Neural progenitor cell (in vitro differentiated cells): Measurements from ENCODE around the gene RASGRF2.

Experiments
- EZH2 ChIP-seq: fragments of 200-600 bp; sonication (generic); IDR thresholded peaks from 2 replicates; pipeline ENCODE4 v1.6.1; 2017; ENCODE audit warnings: antibody characterized with exemption, mild to moderate bottlenecking, moderate library complexity
- TF ChIP-seq, protein P1 (sequence below): fragments of 200-600 bp; sonication (generic); IDR thresholded peaks from 2 replicates; pipeline ENCODE4 v1.5.1; 2017; ENCODE audit warnings: antibody characterized with exemption, mild to moderate bottlenecking

DNA sequence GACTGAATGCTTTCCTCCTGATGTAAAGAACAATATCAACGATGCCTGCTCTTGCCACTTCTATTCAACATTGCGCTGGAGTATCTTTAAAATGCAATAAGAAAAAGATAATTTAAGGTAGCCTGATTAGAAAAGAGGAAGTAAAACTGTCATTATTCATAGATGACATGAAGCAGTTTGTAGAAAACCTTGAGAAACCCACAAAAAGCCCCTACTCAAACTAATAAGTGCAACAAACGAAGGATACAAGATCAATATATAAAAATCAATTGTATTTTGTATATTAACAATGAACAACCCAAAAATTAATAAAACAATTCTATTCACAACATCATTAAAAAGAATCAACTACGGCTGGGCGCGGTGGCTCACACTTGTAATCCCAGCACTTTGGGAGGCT is 196.6 kb downstream of the RASGRF2 start:
- TF ChIP-seq, protein P1, sequence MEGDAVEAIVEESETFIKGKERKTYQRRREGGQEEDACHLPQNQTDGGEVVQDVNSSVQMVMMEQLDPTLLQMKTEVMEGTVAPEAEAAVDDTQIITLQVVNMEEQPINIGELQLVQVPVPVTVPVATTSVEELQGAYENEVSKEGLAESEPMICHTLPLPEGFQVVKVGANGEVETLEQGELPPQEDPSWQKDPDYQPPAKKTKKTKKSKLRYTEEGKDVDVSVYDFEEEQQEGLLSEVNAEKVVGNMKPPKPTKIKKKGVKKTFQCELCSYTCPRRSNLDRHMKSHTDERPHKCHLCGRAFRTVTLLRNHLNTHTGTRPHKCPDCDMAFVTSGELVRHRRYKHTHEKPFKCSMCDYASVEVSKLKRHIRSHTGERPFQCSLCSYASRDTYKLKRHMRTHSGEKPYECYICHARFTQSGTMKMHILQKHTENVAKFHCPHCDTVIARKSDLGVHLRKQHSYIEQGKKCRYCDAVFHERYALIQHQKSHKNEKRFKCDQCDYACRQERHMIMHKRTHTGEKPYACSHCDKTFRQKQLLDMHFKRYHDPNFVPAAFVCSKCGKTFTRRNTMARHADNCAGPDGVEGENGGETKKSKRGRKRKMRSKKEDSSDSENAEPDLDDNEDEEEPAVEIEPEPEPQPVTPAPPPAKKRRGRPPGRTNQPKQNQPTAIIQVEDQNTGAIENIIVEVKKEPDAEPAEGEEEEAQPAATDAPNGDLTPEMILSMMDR, result no peak
- no peak for TF ChIP-seq EZH2
